ENCODE measurements around the gene GMPPA.

- no peak for TF ChIP-seq CTCF (IDR thresholded peaks at IDR 0.05)
- TF ChIP-seq POLR2A (IDR thresholded peaks at IDR 0.05), result no peak
These were observed 47.3 kb downstream of the GMPPA start for GRCh38 chr2:219545943-219546352.
